ENCODE results near the gene CYP2B6.
"Not testable (repeated sequence)": the region's sequence is repeated elsewhere in the genome, so short reads cannot be mapped to it uniquely, and the experiment has no call there.

The CYP2B6 gene

GRCh38 chr19:41039806-41040205 lies 48.7 kb downstream of the CYP2B6 start:
- DNase-seq: no peak

DNA sequence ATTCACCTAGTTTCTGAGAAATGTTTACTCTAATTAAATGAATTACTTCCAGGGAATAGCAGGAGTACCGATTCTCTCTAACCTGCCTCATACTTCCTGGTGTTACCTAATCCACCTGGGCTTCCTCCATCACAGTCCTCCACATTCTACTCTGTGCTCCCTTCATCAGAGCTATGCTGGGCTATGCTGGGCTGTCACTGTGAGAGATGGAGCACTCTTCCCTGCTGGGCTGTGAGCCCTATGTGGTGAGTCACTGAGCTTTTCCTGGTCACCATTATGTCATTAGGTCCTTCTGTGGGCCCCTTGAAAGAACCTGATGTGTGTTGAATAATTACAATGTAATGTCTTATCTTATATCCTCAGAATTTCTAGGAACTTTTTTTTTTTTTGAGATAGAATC lies 54.0 kb downstream of the CYP2B6 start:
- not testable (repeated sequence) for DNase-seq

DNA sequence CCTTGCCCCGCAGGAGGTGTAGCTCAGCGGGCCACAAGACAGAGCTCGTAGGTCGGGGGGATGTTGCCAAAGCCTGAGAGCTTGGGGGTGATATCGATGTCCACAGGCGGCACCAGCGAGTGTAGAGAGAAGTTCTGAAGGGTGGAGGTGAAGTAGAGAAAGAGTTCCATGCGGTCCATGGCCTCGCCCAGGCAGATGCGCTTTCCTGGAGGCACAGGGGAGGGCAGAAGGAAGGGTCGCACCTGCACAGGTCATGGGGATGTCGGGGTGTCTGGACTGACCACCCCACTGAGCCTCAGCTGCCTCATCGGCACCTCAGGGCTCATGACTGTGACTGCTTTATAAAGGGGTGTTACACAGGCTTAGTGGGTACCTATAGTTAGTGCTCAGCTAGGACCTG lies 59.3 kb downstream of the CYP2B6 start:
- DNase-seq: no peak

DNA sequence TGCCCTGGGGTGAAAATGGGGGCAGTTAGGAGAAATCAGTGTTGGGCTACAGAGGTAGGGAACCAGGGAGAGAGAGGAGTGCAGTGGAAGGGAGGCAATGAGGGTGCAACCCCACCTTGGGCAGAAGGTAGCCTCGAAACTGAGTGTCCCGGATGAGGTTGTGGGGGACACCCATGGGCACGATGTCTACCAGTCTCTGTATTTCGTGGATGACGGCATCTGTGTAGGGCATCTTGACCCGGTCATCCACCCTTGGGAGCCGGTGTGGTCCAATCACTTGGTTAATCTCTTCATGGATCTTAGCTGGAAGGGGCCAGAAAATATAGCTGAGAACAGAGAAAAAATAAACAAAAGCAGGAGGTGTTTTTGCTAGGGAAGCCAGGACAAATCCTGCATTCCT lies 61.1 kb downstream of the CYP2B6 start:
- DNase-seq: not testable (repeated sequence)

DNA sequence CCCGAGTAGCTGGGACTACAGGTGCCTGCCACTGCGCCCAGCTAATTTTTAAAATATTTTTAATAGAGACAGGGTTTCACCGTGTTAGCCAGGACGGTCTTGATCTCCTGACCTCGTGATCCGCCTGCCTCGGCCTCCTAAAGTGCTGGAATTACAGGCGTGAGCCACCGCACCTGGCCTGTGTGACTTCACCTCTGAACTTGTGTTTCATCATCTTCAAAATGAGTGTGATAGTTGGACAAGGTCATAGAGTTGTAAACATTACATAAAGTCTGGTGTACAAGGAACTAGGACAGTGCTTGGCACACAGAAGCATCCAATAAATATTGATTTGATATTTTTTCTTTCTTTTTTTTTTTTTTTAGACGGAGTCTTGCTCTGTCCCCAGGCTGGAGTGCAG lies 62.2 kb downstream of the CYP2B6 start:
- DNase-seq: not testable (repeated sequence)

- no peak for DNase-seq
These were observed 74.0 kb downstream of the CYP2B6 start for GRCh38 chr19:41064974-41065569.
